ENCODE measurements around the gene CNIH4.
"Not testable (repeated sequence)": the region's sequence is repeated elsewhere in the genome, so short reads cannot be mapped to it uniquely, and the experiment has no call there.

- not testable (repeated sequence) for TF ChIP-seq CTCF (IDR thresholded peaks at IDR 0.05; ENCODE audit: low read depth, low read length); POLR2A (IDR thresholded peaks at IDR 0.05; ENCODE audit: extremely low read depth, insufficient read length); MAX (IDR thresholded peaks at IDR 0.05; ENCODE audit: low read depth, low read length)
Observed at GRCh38 chr1:224311503-224311902, 45.2 kb upstream of the CNIH4 start.
